Sigmoid colon (tissue), 4 donors: Measurements from ENCODE around the gene ACYP2.

Experiments
- EP300 ChIP-seq, 4 donors: sonication (generic); formaldehyde crosslinking; IDR thresholded peaks; one replicate each; pipeline ENCODE4 v1.6.1; 2017; ENCODE audit warnings: antibody characterized with exemption in 4 of 4
- POLR2A ChIP-seq, 2 donors: fragments of 450-650 bp; IDR thresholded peaks; one replicate each; pipeline ENCODE4 v1.6.1; 2016; ENCODE audit warnings: antibody characterized with exemption in 2 of 2, mild to moderate bottlenecking in 2 of 2, moderate library complexity in 2 of 2
- POLR2AphosphoS5 ChIP-seq, 4 donors: sonication (generic); formaldehyde crosslinking; IDR thresholded peaks; one replicate each; pipeline ENCODE4 v1.6.1; 2017; ENCODE audit warnings: antibody characterized with exemption in 4 of 4
- TF ChIP-seq, protein P1 (sequence below), 4 experiments: fragments of 450-650 bp in 3 of 4; fragments of 200-600 bp in 1 of 4; IDR thresholded peaks; one replicate each; pipeline ENCODE4 v1.5.1; 2016 to 2019; ENCODE audit warnings: antibody characterized with exemption in 4 of 4, mild to moderate bottlenecking in 3 of 4, moderate library complexity in 2 of 4

DNA sequence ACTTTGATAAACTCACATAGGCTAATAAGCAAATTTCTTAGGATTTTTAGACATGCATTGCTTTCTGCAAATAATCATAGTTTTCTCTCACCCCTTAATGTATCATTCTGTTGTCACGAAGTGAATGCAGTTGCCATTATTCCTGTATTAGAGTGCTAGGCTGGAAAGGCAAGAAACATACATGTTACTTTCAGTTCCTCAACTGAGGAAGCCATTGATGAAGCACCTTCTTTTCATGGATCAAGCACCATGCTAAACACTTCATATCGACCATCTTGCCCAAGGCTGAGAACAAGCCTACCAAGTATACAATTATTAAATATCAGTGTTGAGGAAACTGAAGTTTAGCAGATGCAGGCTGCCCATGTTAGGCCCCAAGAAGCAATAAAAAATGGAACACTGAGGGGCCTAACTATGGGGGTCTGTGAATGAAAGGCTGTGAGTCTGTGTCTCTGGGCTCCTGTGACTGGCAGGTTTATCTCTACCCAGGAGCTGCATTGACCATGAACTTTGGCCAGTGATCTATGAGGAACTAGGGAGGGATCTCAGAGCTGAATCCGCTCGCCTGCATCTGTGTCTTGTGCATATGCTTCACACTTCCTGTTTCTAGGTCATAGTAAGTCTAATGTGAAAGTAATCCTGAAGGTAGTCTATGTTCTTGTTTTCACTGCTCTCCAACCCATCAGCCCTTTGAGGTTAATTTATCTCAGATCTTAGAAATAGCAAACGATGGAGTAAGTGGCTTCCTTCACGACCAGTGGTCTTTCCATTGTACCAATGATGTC lies 156.6 kb downstream of the ACYP2 start:
- TF ChIP-seq POLR2AphosphoS5 (IDR thresholded peaks at IDR 0.05) (no peak), EP300 (IDR thresholded peaks at IDR 0.05) (no peak), POLR2A (IDR thresholded peaks at IDR 0.05) (no peak)
- TF ChIP-seq, protein P1, sequence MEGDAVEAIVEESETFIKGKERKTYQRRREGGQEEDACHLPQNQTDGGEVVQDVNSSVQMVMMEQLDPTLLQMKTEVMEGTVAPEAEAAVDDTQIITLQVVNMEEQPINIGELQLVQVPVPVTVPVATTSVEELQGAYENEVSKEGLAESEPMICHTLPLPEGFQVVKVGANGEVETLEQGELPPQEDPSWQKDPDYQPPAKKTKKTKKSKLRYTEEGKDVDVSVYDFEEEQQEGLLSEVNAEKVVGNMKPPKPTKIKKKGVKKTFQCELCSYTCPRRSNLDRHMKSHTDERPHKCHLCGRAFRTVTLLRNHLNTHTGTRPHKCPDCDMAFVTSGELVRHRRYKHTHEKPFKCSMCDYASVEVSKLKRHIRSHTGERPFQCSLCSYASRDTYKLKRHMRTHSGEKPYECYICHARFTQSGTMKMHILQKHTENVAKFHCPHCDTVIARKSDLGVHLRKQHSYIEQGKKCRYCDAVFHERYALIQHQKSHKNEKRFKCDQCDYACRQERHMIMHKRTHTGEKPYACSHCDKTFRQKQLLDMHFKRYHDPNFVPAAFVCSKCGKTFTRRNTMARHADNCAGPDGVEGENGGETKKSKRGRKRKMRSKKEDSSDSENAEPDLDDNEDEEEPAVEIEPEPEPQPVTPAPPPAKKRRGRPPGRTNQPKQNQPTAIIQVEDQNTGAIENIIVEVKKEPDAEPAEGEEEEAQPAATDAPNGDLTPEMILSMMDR (IDR thresholded peaks at IDR 0.05): no peak
